Neural crest cell (in vitro differentiated cells): ENCODE results near the gene COL7A1. TPM values are rescaled to one million over a fixed set of nuclear protein-coding genes. Genes with fewer than 3 reads are reported as not detected.

ENCODE experiments used
- DNase-seq: peaks from one replicate; pipeline ENCODE4 v3.0.0; 2021; ENCODE audit warnings: low read depth, mixed read lengths, low spot score
- H3K27ac Mint-ChIP-seq: one replicate; pipeline ENCODE4 v1.8.0; 2021; ENCODE audit warnings: mild to moderate bottlenecking, mixed read lengths; ENCODE audit not compliant: unreplicated experiment
- H3K27me3 Mint-ChIP-seq: 2 replicates; pipeline ENCODE4 v1.8.0; 2021; ENCODE audit warnings: low read depth, mild to moderate bottlenecking, mixed read lengths
- H3K36me3 Mint-ChIP-seq: 2 replicates; pipeline ENCODE4 v1.8.0; 2021; ENCODE audit warnings: low read depth, mild to moderate bottlenecking, mixed read lengths
- H3K4me1 Mint-ChIP-seq: 2 replicates; pipeline ENCODE4 v1.8.0; 2021; ENCODE audit warnings: mixed read lengths
- H3K4me3 Mint-ChIP-seq: one replicate; pipeline ENCODE4 v1.8.0; 2021; ENCODE audit warnings: mild to moderate bottlenecking, mixed read lengths
- H3K9me3 Mint-ChIP-seq: 2 replicates; pipeline ENCODE4 v1.8.0; 2021; ENCODE audit warnings: mixed read lengths
- CTCF ChIP-seq: fragments of 200-600 bp; sonication (generic); conservative IDR thresholded peaks from 2 replicates; pipeline ENCODE4 v1.5.0; 2021; ENCODE audit warnings: antibody characterized with exemption, mild to moderate bottlenecking
- total RNA-seq: library from RNA; stranded (reverse); gene quantifications from 2 replicates; pipeline ENCODE4 v1.2.1, GENCODE V29; 2021

Gene COL7A1
- total RNA-seq, 1 donor from 2014 or later = 28.7 TPM

- TF ChIP-seq CTCF = no peak
- Mint-ChIP-seq H3K27ac (peak overlapping the region; percentile 92), H3K27me3 (no peaks in the 10 kb centered on the region)
Observed at GRCh38 chr3:48636149-48636655, 41.1 kb upstream of the COL7A1 start.

GRCh38 chr3:48635222-48636021, 40.3 kb upstream of the COL7A1 start, which contains the start of gene SLC26A6:
SLC26A6 (minus strand) TSS chr3:48635461; CDS start chr3:48635393, 68 bp downstream.
- H3K27ac Mint-ChIP-seq = peak within 1 kb of the TSS; percentile 92
- TF ChIP-seq CTCF = peak; percentile 65
- H3K4me1 Mint-ChIP-seq = peaks cover 32% of the 10 kb centered on the region
- H3K9me3 Mint-ChIP-seq = no peaks in the 10 kb centered on the region
- H3K4me3 Mint-ChIP-seq = peak within 1 kb of the TSS; percentile 89
- no peaks in the 10 kb centered on the region for H3K36me3 Mint-ChIP-seq
- H3K27me3 Mint-ChIP-seq = no peaks in the 10 kb centered on the region
- peak; percentile 97 for DNase-seq

More at GRCh38 chr3:48636149-48636655, 41.1 kb upstream of the COL7A1 start:
- H3K4me3 Mint-ChIP-seq = peak overlapping the region; percentile 89
- no peaks in the 10 kb centered on the region for H3K36me3 Mint-ChIP-seq
- no peaks in the 10 kb centered on the region for H3K9me3 Mint-ChIP-seq
- DNase-seq = no peak
- H3K4me1 Mint-ChIP-seq = peaks cover 32% of the 10 kb centered on the region

- H3K27me3 Mint-ChIP-seq = no peaks in the 10 kb centered on the region
- no peaks in the 10 kb centered on the region for H3K9me3 Mint-ChIP-seq
- no peak overlapping the region for H3K27ac Mint-ChIP-seq
- peak; percentile 34 for DNase-seq
- TF ChIP-seq CTCF = no peak
- no peaks in the 10 kb centered on the region for H3K36me3 Mint-ChIP-seq
- H3K4me3 Mint-ChIP-seq = peak overlapping the region; percentile 89
- peaks cover 32% of the 10 kb centered on the region for H3K4me1 Mint-ChIP-seq
Observed at GRCh38 chr3:48634661-48635221, 39.6 kb upstream of the COL7A1 start.

- Mint-ChIP-seq H3K4me1 (peaks cover 36% of the 10 kb centered on the region), H3K36me3 (peaks cover 5% of the 10 kb centered on the region), H3K9me3 (no peaks in the 10 kb centered on the region), H3K27me3 (no peaks in the 10 kb centered on the region), H3K27ac (no peak overlapping the region), H3K4me3 (peak overlapping the region; percentile 84)
- DNase-seq = no peak
- TF ChIP-seq CTCF = no peak
Observed at GRCh38 chr3:48633743-48634142, 38.6 kb upstream of the COL7A1 start.

- no peak for TF ChIP-seq CTCF
- no peak for DNase-seq
- Mint-ChIP-seq H3K27ac (no peak overlapping the region), H3K36me3 (peaks cover 5% of the 10 kb centered on the region), H3K4me3 (peak overlapping the region; percentile 84), H3K9me3 (no peaks in the 10 kb centered on the region), H3K27me3 (no peaks in the 10 kb centered on the region), H3K4me1 (peaks cover 36% of the 10 kb centered on the region)
Observed at GRCh38 chr3:48633256-48633655, 38.1 kb upstream of the COL7A1 start.
